AG09319 (cell line): ENCODE measurements around the gene GALNS.

ENCODE experiments used
- DNase-seq: peaks from one replicate; pipeline ENCODE4 v3.0.0-alpha.2; 2010; ENCODE audit warnings: low read depth; ENCODE audit errors: extremely low read depth
- TF ChIP-seq, protein P1 (sequence below): IDR thresholded peaks from 2 replicates; pipeline ENCODE4 v1.5.1; 2011; ENCODE audit warnings: low read depth, mild to moderate bottlenecking, inconsistent platforms, low read length, moderate library complexity

Gene GALNS

DNA sequence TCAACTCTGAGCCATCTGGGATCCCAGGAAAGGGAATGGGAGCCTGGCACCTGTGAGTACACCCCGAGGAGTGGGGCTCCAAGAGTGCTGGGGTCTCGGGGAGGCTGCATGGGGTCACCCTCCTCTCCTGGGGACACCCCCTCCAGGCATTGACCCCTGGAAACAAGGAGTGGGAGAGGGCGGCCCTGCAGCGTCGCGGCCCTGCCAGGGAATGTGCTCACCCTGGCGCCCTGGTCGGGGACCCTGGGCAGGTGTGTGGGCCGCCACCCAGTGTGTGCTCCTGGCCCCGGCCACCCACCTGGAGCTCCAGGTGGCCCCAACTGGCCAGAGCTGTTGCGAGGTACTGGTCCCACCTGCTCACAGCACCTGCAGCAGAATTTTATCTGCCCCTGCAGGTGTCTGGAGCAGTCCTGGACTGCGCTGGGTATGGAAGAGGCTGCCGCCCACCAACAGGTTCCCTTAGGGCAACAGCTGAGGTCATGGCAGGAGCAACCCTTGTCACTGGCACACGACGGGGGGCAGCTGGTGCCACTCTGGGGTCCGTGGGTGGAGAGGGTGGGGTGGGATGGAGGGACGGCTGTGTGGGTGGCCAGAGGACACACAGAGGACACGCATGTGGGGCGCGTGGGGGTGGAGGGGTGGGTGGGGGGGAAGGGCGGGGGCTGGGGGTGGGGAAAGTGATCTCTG lies 15.1 kb upstream of the GALNS start:
- no peak for DNase-seq
- TF ChIP-seq, protein P1, sequence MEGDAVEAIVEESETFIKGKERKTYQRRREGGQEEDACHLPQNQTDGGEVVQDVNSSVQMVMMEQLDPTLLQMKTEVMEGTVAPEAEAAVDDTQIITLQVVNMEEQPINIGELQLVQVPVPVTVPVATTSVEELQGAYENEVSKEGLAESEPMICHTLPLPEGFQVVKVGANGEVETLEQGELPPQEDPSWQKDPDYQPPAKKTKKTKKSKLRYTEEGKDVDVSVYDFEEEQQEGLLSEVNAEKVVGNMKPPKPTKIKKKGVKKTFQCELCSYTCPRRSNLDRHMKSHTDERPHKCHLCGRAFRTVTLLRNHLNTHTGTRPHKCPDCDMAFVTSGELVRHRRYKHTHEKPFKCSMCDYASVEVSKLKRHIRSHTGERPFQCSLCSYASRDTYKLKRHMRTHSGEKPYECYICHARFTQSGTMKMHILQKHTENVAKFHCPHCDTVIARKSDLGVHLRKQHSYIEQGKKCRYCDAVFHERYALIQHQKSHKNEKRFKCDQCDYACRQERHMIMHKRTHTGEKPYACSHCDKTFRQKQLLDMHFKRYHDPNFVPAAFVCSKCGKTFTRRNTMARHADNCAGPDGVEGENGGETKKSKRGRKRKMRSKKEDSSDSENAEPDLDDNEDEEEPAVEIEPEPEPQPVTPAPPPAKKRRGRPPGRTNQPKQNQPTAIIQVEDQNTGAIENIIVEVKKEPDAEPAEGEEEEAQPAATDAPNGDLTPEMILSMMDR = no peak

DNA sequence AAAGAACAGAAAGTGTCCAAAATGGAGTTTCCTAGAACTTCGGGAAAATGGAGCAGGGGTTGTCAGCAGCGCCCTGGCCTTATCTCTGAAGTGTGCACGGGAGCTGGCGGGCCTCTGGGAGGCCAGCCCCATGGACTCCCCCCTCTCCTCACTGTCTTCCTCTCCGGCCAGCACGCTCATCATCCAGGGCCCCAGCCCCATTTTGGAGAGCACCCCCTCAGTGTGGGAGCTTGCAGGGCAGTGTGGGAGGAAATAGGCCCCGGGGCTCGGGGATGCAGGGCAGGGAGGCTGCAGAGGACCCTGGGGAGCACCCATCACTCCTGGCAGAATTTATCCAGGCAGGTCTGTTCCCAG lies 14.6 kb upstream of the GALNS start:
- DNase-seq = no peak
- TF ChIP-seq, protein P1 = no peak

DNA sequence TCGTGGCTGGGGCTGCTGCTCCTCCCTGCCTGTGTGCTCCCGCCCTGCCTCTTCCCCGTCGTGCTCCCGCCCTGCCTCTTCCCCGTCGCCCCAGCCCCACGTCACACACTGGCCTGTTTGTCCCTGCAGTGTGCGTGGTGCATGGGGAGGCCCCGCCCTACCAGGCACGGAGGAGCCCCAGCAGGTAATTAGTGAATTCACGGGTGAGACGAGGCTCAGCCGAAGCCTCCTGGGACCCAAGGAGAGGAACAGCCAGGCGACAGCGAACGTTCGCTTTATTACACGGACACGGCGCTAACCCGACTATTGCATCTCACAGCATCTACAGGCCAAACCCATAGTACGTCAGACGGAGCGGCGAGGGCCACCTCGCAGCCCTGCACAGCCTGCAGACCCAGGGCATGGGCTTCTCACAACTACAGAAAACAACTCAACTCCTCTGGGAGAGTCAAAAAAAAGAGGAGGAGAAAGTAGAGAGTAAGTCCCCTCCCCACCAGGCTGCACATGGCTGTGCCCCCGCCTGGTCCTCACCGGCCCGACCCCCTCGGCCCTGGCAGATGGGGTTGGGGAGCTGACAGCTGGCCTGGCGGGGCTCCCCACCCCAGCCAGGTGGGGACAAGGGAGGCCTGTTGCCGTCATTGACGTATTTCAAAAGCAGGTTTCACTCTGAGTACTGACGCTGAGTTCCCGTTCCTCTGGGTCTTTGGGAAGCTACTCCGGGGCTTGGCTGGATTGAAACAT lies 14.0 kb upstream of the GALNS start:
- TF ChIP-seq, protein P1 = no peak
- no peak for DNase-seq

DNA sequence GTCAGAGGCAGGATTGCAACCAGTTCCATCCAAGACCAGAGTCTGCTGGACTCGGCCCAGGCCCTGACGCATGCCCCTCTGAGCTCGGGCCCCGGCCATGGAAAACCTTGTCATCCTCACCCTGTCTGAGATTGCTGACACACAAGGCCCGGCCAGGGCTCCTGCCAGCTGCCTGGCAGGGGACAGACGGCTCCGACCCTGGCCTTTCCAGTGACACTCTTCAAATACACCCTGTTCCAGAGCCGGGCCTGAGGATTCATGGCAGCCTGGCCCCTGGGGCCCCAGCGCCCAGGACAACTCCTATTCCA lies 12.9 kb upstream of the GALNS start:
- DNase-seq = no peak
- TF ChIP-seq, protein P1 = no peak

DNA sequence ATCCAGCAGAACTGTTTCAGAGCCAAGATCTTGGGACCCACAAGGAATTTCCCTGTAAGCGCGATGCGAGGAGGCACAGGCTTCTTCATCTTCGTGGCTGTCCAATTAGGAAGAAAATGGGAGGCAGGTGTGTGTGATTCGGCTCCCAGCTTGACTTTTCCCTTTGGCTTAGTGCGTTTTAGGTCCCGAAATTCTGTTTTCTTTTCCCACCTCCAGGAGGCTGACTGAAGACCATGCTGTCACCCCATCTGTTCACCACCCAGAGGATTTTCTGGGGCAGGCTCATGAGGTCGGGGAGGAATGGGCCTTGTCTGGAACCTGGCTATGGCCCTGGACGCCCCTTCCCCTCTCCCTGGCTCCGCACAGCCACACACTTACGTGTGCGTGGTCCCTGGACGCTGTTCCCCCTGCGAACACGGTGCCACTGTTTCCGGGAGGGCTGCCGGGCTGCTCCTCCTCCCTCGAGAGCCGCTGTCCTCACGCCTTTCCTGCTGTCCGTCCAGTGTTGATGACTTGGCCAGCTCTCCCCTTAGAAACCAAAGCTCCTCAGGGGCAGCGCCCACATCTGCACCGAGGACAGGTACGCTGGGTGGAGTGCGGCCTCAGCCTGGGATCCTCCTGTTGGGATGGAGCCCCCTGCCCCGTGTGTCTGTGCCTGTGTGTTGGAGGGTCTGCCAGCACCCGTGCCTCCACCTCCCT lies 12.4 kb upstream of the GALNS start:
- TF ChIP-seq, protein P1 = no peak
- no peak for DNase-seq

DNA sequence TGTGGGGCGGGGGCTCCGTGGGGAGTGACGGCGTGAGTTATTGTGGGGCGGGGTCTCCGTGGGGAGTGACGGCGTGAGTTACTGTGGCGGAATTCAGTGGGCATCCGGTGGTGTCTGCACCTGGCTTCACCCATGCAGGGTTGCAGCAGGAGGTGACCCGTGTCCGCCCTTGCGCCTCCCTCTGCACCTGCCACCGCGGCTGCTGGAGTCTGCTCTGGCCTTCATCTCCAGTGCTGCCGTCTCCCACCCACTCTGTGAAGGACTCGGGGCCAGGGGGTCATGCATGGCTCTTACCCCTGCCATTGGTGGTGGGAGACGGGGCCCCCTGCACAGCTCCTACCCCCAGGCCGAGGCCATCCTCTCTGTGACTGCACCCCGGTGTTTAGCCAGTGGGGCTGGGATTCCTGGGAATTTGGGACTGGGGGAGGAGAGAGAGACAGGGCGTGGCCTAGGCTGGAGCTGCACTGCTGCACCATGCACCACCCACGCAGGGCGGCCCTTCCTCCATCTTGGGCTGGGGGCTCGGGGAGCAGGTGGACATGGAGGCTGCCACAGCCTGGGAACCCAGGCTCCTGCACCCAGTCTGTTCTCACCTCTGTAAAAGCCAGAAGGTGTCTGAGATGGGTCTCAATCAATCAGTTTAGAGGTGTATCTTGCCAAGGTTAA lies 11.0 kb upstream of the GALNS start:
- TF ChIP-seq, protein P1 = no peak
- DNase-seq = no peak
